H1 (cell line): ENCODE measurements around the gene TMEM63A. TPM values are rescaled to one million over a fixed set of nuclear protein-coding genes. Genes with fewer than 3 reads are reported as not detected.

Experiments
- RBBP5 ChIP-seq: IDR thresholded peaks from 2 replicates; pipeline ENCODE4 v1.7.1; 2012; ENCODE audit warnings: low read depth, mild to moderate bottlenecking, inconsistent platforms, low read length, moderate library complexity, borderline replicate concordance
- TAF1 ChIP-seq: IDR thresholded peaks from 2 replicates; pipeline ENCODE4 v1.6.1; 2011; ENCODE audit warnings: mild to moderate bottlenecking, low read depth, low read length
- polyA plus RNA-seq, 7 experiments: library from polyadenylated mRNA; depleted of rRNA in 3 of 7; stranded (reverse) in 5 of 7; unstranded in 2 of 7; fragments of >200 nt in 5 of 7; fragments of 200-250 nt in 2 of 7; gene quantifications; 1 replicate in 5 of 7; 2 replicates in 1 of 7; 4 replicates in 1 of 7; pipeline versions ENCODE4 v1.2.1 to v1.2.3, GENCODE V29; 2011 to 2013; ENCODE audit warnings: missing spikeins in 2 of 7, mixed read lengths in 2 of 7
- total RNA-seq: library from RNA; stranded (reverse); fragmentation: NEBNext Ultra II Directional; extraction: Animal tissue kit (Norgen Biotek cat#: 25700); gene quantifications from 2 replicates; pipeline ENCODE4 v1.2.1, GENCODE V29; 2021
- TF ChIP-seq, protein P1 (sequence below), 3 experiments: IDR thresholded peaks; 1 replicate in 2 of 3; 2 replicates in 1 of 3; pipeline versions ENCODE4 v1.5.1 to v1.6.1; 2011; ENCODE audit warnings: low read length in 3 of 3, mild to moderate bottlenecking in 3 of 3, inconsistent platforms in 2 of 3, low read depth in 1 of 3, moderate library complexity in 1 of 3; ENCODE audit not compliant: insufficient read depth in 1 of 3; ENCODE audit errors: control extremely low read depth in 1 of 3

TMEM63A gene
- total and polyA plus RNA-seq, 2 of the 8 experiments (the other 6 are each of a cell fraction or from before 2014, with no cell fraction given) = 26.1 to 55.4 TPM

DNA sequence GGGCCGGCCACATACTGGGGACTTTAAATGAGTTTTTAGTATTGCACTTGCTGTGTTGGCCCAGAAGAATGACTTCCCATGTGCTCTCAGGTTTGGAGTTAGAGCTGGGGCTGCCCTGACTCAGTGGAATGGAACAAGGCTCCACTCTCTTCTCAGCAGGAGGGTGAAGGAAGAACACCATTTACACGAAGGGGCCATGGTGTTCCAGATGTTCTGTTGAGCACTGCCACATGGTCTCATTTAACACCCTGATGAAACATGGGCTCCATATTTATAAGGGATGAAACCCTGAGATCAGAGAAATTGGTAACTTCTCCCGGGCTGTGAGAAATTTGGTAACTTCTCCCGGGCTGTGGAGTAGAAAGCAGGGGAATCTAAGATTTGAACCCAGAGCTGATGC, 36.1 kb upstream of the TMEM63A start (continued):
- no peak for TF ChIP-seq RBBP5
- TF ChIP-seq, protein P1, sequence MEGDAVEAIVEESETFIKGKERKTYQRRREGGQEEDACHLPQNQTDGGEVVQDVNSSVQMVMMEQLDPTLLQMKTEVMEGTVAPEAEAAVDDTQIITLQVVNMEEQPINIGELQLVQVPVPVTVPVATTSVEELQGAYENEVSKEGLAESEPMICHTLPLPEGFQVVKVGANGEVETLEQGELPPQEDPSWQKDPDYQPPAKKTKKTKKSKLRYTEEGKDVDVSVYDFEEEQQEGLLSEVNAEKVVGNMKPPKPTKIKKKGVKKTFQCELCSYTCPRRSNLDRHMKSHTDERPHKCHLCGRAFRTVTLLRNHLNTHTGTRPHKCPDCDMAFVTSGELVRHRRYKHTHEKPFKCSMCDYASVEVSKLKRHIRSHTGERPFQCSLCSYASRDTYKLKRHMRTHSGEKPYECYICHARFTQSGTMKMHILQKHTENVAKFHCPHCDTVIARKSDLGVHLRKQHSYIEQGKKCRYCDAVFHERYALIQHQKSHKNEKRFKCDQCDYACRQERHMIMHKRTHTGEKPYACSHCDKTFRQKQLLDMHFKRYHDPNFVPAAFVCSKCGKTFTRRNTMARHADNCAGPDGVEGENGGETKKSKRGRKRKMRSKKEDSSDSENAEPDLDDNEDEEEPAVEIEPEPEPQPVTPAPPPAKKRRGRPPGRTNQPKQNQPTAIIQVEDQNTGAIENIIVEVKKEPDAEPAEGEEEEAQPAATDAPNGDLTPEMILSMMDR (IDR thresholded peaks at IDR 0.05; ENCODE audit: control extremely low read depth in 1 of 3, insufficient read depth in 1 of 3, low read depth in 1 of 3, low read length in 3 of 3) = no peak
- TF ChIP-seq TAF1 = no peak
